NCI-H524 (cell line): ENCODE measurements around the gene HOXC12.

Source experiments
- DNase-seq, 2 experiments: peaks; one replicate each; lab custom pipeline; 2025; lab: John Stamatoyannopoulos, UW

HOXC12 gene

DNA sequence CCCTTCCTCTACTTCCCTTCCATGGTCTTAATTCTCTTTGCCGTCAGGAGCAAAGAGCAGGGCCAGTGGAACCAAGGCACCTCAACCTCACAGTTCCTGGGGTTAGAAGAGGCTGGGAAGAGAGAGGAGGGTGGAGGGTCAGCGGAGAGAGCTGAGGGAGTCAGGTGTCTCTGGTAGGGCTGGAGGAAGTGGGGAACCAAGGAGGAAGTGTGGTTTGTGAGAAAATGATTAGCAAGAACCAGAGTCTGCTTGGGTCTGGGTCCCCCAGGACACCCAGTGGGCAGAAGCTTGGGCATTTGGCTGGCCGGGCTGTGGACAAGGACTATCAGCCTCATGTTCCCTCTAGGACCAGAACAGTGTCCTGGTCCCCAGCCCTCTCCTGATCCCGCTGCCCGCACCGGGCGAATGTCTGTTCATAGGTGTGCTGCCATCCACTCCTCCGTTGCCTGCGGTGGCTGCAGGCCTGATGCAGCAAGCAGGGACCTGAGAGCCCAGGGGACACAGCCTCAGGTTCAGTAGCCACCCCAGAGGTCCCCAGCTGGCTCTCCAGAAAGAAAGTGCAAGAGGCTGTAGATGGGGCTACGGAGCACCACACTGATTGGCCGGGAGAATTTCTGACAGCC is 2.3 kb downstream of the HOXC12 start:
- no peak for DNase-seq

DNA sequence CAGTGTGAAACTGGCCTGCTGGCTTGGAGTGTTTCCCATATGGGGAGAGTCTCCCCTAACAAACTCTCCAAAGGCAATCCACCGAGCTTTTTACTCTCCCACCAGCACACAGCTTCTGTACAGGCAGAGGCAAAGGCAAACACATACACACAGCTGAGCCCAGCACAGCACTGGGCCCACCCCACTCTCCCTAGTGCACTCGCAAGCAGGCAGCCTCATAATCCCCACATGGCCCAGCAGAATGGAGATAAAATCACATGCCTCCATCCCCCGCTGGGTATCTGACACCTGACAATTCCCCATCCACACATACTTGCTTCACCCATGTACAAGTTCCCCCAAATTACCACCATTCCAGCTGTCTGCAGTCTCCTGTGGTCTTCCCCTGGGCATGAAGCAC is 3.4 kb downstream of the HOXC12 start:
- DNase-seq, result peak in 1 of 2 experiments; percentile 17

DNA sequence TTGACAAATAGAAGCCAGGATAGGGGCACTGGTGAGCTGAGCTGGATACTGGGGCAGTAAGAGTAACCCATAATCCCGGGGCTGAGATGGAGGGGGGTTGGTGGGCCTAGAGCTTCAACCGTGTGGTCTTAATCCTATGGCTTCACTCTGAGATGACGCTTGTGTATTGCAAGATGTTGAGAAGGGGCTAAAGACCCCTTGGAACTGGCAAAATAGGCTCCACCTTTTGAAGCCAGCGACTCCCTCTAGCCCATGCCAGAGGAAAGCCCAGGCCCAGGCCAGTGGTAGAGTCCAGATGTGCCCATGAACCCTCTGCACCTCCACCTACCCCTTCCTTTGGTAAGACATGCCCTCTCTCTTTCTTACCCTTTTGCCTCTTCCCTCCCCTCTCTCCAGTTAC is 4.6 kb downstream of the HOXC12 start:
- DNase-seq, result no peak

DNA sequence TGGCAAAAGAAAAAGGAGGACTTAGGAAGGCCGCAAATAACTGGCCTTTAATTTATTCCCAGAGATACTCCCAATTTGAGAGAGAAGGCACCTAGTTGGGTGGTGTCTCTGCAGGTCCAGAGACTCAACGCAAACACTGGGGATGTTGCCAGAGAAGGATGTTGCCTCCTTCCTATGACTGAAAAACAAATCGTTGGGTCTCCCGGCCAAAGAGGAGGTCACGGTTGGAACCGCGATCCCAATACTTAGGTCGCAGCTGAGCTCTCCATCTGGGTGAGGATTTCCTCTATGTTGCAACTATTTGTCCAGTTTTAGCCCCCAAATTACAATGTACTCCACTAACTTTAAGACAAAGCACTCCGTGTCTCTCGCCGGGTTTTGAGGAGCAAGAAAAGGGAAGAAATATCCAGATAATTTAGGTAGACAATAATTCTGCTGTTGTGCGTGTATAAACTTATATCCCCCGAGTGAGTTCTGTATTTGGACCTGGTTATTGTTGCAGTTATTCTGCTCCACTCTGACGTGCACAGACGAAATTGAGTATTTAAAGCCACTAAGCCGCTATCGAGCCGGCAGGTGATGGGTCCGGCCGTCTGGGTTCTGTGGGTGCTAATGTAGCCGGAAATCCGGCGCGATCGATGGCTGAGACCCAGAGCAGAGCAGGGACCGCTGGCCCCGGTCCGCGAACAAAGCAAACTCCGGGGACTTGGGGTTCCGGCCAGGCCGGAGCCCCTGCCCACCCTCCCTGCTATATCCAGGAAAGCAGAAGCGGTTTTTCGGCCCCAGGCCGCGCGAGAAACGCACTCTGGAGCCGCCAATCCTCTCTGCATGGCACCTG is 5.7 kb downstream of the HOXC12 start:
- DNase-seq, result no peak

DNA sequence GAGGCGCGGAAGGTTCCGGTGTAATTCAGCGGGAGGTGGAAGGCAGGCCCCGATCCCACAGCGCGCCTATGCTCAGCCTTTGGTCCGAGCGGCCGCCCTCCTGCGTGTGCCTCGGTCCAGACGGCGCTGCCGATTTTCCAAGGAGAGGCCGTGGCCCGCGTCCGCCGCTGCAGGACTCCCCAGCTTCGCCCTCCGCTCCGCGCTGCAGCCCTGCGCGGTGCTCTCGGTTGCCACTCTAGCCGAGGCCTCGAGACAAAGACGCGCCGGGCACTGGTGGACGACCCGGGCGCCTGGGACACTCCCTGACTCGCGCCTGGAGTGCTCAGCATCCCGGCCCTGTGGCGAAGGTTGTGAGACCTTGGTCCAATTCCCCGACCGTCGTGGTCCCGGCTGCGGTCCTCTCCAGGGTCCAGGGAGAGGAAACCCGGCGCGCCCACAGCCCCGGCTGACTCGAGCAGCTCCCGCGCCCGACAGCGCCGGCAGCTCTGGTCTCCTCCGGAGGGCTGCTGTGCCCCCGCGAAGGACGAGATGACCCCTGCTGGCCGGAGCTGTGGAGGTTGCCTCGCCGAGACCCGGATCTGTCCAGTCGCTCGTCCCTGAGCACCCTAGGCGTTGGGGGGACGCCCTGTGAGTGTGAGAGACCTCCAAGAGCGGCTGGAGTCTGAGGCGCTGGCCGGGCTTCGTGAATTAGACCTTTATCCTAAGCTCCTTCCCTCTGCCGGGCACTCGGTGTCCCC is 6.5 kb downstream of the HOXC12 start:
- peak in 1 of 2 experiments; percentile 26 for DNase-seq

DNA sequence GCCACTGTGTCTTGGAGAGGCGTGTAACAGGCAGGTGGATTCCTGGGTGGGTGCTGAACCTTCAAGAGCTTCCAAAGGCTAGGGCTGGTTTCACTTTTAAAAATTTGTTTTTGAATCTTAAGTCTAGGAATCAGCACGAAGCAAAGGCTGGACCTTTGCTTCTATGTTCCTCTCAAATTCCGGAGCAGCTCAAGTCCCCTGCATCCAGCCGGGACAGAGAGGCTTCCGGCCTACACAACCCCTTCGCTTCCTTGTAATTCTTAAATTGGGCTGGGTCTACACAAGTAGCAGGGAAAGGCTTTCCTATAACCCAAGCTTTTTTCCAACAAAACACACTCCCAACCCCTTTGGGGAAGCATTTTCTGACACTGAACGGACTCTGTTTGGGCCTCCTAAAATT is 8.3 kb downstream of the HOXC12 start:
- DNase-seq, result no peak

DNA sequence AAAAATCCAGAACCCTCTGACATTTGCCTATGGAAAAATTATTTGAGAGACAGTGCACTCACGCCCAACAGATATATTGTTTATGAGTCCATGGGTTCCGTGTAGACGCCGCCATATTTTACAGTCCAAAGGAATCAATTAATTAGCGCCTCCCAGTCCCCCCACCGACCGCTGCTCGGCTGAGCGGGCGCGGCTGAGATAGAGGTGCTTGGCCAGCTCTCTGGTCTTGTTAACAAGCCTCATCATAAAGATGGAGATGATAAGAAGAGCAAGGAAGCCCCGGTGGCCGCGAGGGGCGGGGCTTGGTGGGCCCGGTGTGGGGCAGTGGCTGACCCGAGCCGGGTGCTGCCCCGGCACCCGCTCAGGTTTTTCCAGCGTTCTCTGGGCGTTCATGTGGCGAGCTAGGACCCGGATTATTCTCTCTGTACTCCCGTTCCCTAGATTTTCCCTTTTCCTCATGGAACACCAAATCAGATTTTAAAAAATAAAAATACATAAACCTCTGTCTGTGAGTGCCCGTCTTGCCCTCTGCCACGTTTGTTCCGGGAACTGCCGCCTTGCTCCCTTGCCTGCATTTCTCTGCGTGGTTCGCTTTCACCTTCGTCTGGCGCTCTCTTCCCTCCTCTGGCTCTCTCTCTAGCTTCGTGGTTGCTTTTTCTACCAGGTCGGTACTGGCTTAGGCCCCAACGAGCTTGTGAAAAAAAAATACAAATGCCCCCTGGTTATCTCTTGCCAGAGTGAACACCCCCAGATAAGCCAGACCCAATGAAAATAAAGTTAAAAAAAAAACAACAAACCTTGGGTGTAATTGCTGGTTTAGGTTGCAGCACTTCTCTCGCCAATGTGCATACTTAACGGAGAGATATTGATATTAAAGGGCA is 9.0 kb downstream of the HOXC12 start:
- DNase-seq, result no peak

DNA sequence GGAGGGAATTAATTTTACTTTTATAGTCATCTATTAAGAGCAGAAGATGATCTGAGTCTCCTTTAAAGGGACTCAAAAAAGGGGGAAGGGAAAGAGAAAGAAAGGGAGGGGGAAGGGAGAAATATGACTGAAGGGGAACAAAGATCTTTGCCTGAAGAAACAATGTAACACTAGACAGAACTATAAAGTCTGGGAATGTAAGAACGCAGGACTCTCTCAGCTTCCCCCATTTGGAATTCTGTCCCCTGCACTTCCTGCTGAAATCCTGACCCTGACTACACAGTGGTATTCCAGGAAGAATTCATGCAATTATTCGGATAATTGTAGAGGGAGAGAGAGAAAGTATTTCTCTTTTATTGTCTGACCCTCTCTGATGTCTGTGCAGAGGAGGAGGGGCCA is 9.6 kb downstream of the HOXC12 start:
- no peak for DNase-seq

DNA sequence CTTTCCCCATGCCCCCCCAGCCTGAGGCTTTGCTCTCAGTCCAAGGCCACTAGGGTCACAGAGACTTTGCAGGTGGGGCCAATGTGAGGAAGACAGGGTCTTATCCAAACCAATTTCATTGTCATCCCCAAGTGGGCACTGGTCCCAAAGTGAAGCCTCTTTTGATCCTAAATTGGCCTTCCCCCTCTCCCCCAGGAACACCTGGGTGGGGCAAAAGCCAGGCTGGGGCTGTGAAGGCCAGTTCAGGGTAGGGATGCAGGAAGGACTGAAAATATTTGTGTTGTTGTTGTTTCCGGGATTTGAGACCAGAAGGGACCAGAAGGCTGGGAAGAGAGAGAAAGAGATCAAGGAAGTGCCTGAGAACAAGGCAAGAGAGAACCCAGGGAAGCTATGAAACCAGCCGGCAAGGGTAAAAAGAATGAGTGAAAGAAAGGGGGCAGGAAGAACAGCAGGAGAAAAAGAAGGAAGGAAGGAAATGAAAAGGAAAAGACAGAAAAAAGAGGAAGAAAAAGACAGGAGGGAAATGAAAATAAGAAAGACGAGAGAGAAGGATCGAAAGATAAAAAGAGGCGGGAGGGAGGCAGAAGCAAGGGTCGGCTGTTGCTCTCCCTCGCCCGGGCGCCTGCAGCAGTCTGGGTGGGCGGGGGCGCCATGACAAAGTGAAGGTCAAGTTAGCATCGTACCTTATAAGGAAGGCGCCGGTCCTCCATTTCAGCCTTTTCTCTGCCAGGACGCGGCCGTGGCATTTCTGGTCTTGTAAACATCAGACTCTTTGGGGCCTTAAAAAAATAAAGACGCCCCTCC is 10.8 kb downstream of the HOXC12 start:
- DNase-seq, result peak; percentile 24 to 26

DNA sequence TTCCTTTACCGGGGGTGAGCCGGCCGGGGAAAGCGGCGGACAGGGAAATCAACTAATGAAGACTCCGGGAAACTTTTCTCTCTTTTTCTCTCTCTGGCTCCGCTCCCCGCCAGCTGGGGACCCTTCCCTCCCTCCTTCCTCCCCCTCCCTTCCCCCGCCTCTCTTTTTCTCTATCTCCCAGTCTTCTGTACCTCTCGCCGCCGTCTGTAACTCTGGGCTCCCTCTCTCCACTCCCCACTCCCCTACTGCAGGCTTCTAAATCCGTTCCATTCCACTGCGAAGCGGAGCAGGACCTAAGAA is 11.3 kb downstream of the HOXC12 start:
- no peak for DNase-seq

DNA sequence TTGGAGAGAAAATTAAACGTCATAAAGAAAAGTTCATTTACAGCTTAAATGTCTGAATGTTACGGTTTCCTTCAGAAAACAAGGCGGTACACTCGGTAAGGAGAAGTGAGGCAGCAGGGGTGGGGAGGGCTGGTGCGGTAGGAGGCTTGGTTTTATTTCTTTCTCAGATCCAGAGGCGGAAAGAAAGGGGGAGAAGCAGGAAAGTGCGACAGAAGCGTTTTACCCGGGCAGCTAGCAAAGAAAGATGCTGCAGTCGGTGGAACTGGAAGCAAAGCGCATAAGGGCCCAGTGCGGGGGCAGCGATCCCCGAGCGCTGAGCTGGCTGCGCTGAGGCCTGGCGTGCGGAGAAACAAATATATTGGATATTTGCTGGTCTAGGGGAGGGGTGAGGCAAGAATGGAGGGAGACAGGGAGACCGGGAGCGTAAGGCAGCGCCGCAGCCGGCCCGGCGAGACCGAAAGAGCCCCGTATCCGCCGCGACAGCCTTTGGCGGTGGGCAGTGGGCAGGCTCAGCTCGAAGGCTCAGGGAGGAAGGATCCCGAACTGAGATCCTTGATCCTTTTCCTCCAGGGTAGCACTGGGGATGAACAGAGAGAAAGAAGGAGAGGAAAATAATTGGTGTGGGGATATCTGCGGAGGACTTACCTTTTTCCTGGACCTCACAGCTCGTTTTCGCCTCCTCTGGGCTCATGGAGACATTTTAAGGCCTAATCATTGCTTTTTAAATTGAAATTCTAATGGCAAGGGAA is 11.9 kb downstream of the HOXC12 start:
- no peak for DNase-seq

DNA sequence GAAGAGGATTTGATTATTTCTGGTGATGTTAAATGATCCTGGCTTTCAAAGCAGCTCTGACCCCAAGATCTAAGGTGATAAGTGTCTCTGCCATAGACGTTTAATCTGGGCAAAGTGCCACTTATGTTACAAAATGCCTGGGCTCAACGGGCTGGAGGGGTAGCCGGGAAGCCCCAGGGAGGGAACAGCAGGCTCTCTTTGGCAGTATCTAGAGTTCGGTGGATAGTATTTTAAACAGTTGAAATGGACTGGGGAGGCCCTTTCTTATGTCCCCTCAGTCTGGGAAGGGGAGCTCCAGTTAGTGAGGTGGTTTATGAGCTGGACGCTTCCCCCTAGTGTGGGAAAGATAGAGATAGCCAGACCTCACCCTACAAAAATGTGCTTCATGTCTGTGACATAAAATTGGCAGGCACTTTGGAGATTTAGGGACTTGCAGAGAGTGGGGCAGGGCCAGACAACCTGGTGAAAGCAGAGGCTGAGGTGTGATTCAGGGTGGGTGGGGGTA is 12.8 kb downstream of the HOXC12 start:
- peak; percentile 38 to 67 for DNase-seq

DNA sequence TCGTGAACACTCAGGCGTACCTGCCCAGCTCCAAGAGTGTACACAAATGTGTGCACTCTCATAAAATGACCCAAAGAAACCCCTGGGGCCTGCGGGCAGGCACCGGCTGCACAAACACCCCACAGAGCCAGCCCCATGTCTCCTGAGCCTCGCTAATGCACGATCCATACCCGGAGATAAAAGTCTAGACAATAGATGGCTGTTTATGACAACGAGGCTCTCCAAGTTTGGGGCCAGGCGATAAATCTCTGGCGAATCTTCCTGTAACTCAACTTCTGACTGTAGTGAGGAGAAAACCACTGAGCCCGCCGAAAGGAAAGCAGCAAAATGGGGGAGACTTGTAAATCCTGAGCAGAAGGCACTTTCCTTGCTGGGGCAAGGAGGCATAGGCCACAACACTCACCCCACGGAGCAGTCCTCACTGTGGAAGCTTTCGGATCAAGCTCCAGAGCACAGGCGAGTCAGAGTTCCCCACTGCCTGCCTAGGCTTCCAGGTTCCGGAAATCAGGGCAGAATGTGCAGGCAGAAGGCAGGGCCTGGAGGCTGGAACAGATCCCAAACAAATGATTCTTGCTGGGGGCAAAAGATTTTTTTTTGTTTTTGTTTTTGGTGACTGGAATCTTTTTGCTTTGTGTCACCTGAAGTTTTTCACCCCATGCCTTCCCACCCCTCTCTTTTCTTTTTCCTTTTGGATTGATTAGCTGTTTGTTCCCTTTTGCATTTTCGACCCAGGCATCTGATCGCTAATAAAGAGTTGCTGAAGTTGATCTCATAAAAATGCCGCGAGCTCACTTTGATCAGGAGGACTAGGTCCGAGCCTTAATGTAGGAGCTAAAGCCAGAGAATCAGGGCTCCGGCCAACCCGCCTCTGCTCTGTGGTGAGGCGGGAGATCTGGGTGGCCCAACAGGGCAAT is 13.8 kb downstream of the HOXC12 start:
- DNase-seq, result no peak

DNA sequence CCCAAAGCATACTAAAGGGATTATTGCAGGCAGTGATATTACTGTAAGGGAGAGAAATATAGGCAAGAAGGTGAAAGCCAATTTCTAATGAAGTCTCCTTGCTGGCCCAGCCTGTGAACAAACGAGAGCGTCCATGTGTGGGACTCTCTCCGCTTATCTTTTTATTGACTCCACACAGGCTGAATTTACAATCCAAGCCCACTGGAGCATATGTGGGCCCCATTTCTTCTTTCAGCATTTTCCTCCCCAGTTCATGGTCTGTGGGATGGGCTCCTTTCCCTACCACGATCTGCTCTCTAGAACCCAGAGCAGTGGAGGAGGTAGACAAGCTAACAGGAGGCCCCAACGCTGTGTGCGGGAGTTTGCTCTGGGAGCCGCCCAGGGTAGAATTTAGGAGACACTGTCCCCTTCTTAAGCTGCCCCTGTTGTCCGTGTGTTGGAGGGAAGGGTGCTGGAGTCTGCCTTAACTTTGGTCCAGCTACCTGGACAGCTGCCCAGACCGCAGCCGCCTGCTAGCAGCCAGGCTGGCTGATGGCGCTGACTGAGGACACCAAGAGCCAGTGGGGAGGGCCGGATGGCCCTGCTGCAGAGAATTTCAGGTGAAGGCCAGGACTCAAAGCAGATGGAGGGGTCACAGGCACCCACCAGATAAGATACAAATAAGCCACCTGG is 15.0 kb downstream of the HOXC12 start:
- DNase-seq, result no peak

DNA sequence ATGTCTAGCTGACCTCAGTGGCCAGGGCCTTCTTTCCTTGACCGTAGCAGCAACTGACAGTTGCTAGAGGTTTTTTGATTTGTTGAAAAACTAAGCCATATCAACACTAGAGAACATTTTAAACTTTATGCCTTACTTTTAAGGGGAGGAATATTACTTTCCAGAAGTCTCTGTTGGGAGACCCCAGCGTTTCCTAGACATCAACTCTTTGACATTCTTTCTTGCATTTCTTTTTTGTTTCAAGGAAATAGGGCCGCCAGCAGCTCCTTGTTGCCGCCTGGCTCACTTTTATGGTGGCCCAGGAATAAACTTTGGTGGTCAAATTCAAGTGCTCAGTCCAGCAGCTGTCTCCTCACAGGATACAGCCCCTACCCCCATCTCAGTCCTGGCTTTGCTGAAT is 15.7 kb downstream of the HOXC12 start:
- no peak for DNase-seq

DNA sequence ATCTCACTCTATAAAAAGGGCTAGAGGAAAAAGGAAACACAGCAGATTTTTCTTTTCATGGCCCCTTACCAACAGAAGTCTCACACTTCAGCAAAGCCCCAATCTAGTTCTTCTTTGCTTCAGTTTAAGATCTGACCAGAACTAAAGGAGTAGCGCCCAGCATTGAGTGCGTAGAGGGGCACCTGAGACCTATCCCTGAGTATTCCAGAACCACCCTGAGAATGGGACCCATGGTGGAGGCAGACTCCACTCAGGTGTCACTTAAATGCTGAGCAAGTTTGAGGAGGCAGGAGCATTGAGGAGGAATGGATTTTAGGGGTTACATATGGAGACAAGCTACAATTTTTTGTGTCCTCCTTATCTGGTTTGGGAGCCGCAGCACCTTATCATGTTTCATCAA is 16.4 kb downstream of the HOXC12 start:
- DNase-seq, result no peak

DNA sequence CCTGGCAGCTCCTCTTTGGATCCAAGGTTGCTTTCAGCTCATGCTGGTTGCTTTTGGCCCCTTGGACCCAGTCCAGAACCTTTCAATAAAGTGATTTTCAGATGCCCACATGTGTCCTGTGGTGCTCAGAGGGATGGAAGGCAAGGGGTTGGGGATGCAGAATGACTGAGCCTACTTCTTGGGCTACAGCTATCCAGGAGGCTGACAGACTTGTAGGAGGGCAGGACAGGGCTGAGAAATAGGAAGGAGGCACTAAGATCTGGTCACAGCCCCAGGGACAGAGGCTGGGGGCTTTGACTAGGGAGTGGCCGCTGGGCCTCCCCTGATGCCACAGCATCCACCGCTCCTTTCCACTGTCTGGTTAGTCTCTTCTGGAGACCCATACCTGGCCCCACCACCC is 17.0 kb downstream of the HOXC12 start:
- no peak for DNase-seq

DNA sequence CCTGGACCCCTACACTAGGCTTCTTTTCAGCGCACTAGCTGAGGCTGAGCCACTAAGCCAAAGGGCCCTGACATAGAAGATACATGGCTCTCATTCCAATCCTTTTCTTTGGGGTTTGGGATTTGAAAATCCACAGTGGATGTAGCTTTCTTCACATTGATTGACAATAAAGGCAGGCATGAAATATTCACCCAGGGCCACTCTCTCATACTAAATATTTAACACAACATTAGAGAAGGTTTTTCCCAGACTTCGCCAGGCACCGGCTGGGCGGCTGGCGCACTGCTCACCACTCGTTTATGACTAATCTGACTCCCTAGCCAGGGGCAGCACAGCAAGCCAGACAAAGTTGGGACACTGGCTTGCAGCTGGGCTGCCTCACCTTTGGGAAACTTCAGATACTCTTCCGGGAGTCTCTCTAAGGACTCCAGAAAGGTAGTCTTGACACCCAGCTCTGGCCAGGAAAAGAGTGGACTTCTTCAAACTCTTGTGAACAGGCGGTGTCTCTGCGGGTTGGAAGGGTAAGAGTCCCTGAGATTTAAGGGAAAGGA is 17.5 kb downstream of the HOXC12 start:
- DNase-seq, result no peak
